Retinal pigment epithelial cell (primary cell): ENCODE data around the gene FOXL2NB.

ENCODE experiments used
- DNase-seq: peaks from one replicate; pipeline ENCODE4 v3.0.0-alpha.2; 2010; ENCODE audit warnings: low read depth
- H3K4me3 ChIP-seq: 2 replicates; pipeline ENCODE4 v1.5.1; 2011; ENCODE audit warnings: mild to moderate bottlenecking, low read length, control low read depth, moderate library complexity
- CTCF ChIP-seq: conservative IDR thresholded peaks from 2 replicates; pipeline ENCODE4 v1.5.1; 2011; ENCODE audit warnings: low read depth, low read length, control low read depth, inconsistent platforms

FOXL2NB gene

GRCh38 chr3:138937690-138938055, 9.3 kb upstream of the FOXL2NB start:
- H3K4me3 ChIP-seq = no peak overlapping the region

DNA sequence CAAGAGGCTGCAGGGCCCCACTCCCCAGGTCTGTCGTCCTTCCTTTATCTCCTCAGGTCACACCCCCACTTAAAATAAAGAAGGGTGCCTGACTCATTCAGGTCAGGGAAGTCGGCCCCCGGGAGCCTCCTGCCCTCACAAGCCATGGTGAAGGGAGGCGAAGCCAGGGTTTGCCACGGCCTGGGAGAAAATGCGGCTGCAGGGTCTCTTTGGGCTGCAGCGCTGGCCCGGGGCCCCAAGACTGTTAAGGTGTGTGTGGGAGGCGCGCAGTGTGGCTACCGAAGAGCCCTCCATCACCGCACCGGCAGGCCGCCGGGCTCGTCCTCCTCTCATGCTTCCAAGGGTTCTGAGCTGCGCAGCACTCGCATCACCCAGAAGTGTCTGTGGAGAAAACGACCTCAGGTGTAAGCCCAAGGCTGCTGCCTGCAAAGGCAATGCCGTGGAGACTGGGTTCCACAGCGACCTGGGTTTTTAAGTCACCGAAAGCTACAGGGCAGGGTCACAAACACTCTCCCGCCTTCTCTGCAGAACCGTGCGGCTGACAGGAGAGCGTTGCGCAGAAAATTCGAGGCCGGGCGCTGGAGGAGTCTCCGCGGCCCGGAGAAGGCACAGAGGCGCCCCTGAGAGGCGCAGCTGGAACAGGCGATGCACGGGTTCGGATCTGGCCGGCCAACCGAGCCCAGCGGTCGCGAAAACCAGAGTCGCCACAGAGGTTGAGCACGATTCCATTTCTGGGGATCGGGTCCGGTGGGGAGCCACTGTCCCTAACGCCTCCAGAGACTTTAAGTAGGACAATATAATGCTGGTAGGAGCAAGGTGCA, 8.8 kb upstream of the FOXL2NB start:
- TF ChIP-seq CTCF = no peak
- DNase-seq = no peak
- H3K4me3 ChIP-seq = no peak overlapping the region

More at GRCh38 chr3:138937690-138938055, 9.3 kb upstream of the FOXL2NB start:
- TF ChIP-seq CTCF = no peak
- no peak for DNase-seq

DNA sequence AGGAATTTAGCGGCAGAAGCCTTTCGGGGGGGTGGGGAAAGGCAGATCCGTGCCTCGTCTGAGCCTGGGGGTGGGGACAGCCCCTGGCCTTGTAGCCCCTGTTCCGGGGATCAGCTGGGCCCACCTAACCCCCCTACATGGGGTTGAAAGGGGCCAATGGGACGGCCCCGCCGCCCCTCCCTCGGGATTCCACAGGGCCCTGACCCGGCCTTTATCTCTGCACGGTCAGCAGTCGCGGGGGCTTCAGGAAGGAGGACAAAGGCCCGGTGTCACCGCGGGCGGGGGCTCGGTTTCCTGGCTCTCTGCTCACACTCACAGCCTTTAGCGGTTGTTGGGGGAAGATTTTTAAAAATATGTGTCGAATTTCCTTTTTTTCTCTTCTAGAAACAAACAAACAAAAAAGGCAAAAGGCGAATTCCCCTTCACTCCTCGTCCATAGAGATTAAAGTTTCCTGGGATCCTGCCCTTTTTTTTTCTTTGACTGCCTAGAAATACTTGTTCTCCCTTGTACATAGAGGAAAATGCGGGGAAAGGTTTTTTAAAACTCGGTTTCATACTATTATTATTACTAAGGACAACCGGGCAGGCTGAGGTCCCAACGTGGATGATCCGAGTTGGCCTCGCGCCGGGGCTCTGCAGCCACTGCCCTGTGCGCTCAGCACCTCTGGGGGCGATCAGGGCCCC, 8.0 kb upstream of the FOXL2NB start:
- no peak for TF ChIP-seq CTCF
- DNase-seq = no peak
- H3K4me3 ChIP-seq = no peak overlapping the region

DNA sequence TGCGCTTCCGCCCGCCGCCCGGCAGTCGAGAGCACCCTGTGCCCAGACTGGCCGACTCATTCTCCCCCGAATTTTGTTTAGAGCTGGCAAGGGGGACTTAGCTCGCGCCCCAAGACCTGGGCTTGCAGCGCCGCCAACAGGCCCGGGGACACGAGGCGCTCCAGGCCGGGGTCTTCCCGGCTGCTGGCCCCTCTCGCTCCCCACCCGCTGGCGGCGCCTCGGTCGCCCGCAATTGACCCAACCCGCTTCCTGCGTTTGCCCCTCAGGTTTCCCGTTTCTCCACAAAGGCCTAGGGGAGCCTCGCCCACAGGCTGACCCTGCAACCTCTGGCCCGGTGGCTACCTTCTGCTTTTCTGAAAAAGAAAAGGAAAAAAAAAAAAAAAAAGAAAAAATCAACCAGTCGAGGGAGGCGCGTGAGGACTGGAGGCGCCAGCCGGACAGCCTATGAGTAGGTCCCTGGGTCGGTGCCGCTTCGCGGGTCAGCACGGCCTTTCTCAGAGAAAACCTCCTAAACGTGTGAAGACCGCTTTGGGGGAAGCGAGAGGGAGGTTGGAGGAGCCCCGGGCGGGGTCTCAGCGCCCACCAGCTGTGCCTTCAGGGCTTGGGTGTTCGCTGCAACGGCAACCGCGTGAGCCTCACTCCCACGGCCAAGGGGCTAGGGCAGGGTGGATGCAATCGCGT, 7.3 kb upstream of the FOXL2NB start:
- TF ChIP-seq CTCF = no peak
- DNase-seq = no peak
- H3K4me3 ChIP-seq = no peak overlapping the region

GRCh38 chr3:138940446-138940845, 6.6 kb upstream of the FOXL2NB start:
- no peak overlapping the region for H3K4me3 ChIP-seq
- DNase-seq = no peak
- TF ChIP-seq CTCF = no peak

DNA sequence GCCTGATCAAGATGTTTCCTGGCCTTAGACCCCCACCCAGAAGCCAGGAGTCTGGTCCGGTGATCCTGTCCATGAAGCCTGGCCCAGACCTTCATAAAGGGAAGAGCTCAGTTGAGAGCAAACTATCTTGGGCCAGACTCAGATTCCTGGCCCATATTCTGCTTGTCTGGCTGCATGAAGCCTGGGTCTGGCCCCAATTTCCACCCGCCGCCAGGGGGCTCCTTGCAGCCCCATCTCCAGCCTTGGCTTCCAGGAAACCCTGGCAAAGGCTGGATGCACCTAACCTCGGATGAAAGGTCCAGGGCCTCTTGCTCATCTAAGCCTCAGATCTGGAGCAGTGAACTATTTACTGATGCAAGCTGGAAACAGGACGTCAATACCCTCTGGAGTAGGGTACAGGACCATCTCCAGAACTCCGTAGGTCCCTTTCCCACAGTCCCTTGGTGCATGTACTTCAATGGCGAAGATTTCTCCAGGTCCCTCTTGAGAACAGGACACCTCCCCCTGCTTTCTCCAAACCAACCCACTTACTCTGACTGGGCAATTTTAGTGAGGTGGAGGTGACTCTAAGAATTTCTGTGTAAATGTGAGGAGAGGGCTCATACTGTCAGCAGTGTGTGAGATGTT, 5.6 kb upstream of the FOXL2NB start:
- DNase-seq = no peak
- no peak overlapping the region for H3K4me3 ChIP-seq
- peak; percentile 80 for TF ChIP-seq CTCF
